C4-2B (cell line): ENCODE measurements around the gene BCL2L12.

Source experiments
- H3K27ac ChIP-seq: fragments of 450-650 bp; 2 replicates; pipeline ENCODE4 v1.5.1; 2017
- ZFX ChIP-seq: fragments of 450-650 bp; IDR thresholded peaks from 2 replicates; pipeline ENCODE4 v1.6.1; 2017
- TF ChIP-seq, protein P1 (sequence below): fragments of 450-650 bp; conservative IDR thresholded peaks from 2 replicates; pipeline ENCODE4 v1.5.1; 2017; ENCODE audit warnings: mild to moderate bottlenecking

The BCL2L12 gene

DNA sequence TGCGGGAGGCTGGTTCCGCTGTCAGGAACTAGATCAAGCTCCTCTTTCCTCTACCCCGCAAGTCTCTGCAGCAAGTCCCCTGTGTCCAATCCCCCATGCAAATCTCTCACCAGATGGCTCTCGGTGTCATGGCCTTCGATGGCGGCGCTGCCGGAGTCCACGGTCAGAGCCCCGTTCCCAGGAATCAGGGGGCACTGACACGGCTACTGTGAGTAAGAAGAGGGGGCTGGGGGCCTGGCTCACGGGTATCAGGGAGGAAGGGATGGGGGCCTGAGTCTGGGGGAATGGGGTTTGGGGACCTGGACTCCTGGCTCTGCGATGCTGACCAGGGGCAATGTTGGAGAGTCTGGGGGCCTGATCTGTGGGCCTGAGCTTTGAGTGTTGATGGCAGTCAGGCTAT, 19.7 kb upstream of the BCL2L12 start:
- H3K27ac ChIP-seq = no peak overlapping the region
- TF ChIP-seq, protein P1, sequence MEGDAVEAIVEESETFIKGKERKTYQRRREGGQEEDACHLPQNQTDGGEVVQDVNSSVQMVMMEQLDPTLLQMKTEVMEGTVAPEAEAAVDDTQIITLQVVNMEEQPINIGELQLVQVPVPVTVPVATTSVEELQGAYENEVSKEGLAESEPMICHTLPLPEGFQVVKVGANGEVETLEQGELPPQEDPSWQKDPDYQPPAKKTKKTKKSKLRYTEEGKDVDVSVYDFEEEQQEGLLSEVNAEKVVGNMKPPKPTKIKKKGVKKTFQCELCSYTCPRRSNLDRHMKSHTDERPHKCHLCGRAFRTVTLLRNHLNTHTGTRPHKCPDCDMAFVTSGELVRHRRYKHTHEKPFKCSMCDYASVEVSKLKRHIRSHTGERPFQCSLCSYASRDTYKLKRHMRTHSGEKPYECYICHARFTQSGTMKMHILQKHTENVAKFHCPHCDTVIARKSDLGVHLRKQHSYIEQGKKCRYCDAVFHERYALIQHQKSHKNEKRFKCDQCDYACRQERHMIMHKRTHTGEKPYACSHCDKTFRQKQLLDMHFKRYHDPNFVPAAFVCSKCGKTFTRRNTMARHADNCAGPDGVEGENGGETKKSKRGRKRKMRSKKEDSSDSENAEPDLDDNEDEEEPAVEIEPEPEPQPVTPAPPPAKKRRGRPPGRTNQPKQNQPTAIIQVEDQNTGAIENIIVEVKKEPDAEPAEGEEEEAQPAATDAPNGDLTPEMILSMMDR = no peak
- no peak for TF ChIP-seq ZFX

DNA sequence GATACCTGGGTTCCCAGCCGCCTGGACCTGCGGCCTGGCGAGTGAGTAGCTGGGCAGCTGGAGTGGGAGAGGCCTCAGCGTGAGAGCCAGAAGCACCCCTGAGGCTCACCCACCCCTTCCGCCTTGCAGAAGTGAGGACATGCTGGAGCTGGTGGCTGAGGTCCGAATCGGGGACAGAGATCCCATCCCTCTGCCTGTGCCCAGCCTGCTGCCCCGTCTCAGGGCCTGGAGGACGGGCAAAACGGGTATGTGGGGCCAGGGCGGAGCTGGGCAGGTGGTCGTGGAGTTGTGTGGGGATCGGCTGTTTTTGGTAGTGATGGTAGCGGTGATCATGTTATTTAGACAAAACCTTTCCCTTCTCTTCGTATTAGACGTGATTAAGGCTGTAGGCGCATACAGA, 19.1 kb upstream of the BCL2L12 start:
- no peak overlapping the region for H3K27ac ChIP-seq
- TF ChIP-seq, protein P1 = no peak
- no peak for TF ChIP-seq ZFX

DNA sequence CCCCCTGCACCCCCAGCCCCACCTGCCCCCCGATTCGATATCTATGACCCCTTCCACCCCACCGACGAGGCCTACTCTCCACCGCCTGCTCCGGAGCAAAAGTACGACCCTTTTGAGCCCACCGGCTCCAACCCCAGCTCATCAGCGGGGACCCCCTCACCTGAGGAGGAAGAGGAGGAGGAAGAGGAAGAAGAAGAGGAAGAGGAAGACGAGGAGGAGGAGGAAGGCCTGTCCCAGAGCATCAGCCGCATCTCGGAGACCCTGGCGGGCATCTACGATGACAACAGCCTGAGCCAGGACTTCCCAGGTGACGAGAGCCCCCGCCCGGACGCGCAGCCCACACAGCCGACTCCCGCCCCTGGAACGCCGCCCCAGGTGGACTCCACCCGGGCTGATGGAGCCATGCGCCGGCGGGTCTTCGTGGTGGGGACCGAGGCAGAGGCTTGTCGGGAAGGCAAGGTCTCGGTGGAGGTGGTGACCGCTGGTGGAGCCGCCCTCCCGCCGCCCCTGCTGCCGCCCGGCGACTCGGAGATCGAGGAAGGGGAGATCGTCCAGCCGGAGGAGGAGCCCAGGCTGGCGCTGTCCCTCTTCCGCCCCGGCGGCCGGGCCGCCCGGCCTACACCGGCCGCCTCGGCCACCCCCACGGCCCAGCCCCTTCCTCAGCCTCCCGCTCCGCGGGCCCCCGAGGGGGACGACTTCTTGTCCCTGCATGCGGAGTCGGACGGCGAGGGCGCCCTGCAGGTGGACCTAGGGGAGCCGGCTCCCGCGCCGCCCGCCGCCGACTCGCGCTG, 14.5 kb upstream of the BCL2L12 start:
- no peak overlapping the region for H3K27ac ChIP-seq
- TF ChIP-seq, protein P1 = no peak
- no peak for TF ChIP-seq ZFX

DNA sequence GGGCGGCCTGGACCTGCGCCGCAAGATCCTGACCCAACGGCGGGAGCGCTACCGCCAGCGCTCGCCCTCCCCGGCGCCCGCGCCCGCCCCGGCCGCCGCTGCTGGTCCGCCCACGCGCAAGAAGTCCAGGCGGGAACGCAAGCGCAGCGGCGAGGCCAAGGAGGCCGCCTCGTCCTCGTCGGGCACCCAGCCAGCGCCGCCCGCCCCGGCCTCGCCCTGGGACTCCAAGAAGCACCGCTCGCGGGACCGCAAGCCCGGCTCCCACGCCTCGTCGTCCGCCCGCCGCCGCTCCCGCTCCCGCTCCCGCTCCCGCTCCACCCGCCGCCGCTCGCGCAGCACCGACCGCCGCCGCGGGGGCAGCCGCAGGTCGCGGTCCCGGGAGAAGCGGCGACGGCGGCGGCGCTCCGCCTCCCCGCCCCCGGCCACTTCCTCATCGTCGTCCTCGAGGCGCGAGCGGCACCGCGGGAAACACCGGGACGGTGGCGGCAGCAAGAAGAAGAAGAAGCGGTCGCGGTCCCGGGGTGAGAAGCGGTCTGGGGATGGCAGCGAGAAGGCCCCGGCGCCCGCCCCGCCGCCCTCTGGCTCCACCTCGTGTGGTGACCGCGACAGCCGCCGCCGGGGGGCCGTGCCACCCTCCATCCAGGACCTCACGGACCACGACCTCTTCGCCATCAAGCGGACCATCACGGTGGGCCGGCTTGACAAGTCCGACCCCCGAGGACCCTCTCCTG, 13.7 kb upstream of the BCL2L12 start:
- no peak for TF ChIP-seq ZFX
- TF ChIP-seq, protein P1 = no peak
- H3K27ac ChIP-seq = no peak overlapping the region

DNA sequence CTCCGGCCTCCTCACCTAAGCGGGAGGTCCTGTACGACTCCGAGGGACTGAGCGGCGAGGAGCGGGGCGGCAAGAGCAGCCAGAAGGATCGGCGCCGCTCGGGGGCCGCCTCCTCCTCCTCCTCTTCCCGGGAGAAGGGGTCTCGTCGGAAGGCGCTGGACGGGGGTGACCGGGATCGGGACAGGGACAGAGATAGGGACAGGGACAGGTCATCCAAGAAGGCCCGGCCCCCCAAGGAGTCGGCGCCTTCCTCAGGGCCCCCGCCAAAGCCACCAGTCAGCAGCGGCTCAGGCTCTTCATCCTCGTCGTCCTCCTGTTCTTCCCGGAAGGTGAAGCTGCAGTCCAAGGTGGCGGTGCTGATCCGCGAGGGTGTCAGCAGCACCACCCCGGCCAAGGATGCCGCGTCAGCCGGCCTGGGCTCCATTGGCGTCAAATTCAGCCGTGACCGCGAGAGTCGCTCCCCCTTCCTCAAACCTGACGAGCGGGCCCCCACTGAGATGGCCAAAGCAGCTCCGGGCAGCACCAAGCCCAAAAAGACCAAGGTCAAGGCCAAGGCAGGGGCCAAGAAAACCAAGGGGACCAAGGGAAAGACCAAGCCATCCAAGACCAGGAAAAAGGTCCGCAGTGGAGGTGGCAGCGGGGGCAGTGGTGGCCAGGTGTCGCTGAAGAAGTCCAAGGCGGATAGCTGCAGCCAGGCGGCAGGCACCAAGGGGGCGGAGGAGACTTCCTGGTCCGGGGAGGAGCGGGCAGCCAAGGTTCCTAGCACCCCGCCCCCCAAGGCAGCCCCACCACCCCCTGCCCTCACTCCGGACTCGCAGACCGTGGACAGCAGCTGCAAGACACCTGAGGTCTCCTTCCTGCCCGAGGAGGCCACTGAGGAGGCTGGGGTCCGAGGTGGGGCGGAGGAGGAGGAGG, 12.9 kb upstream of the BCL2L12 start:
- H3K27ac ChIP-seq = no peak overlapping the region
- no peak for TF ChIP-seq ZFX
- TF ChIP-seq, protein P1 = no peak

GRCh38 chr19:49653466-49653806, 12.3 kb upstream of the BCL2L12 start:
- no peak for TF ChIP-seq ZFX
- TF ChIP-seq, protein P1 = no peak
- H3K27ac ChIP-seq = no peak overlapping the region
